DOHH2 (cell line): ENCODE data around the gene SLC39A9.

Experiments used
- H3F3A ChIP-seq: fragments of 200-600 bp; sonication (generic), shearing (Covaris generic); 2 replicates; pipeline ENCODE4 v1.6.0; 2016; ENCODE audit warnings: antibody characterized with exemption, mild to moderate bottlenecking; ENCODE audit not compliant: control insufficient read depth, insufficient read depth
- H3K27ac ChIP-seq: fragments of 200-600 bp; sonication (generic); 2 replicates; pipeline ENCODE4 v1.5.1; 2014; ENCODE audit warnings: low read depth, mild to moderate bottlenecking, low read length, moderate library complexity
- H3K27me3 ChIP-seq: fragments of 200-600 bp; sonication (generic); 2 replicates; pipeline ENCODE4 v1.6.1; 2014; ENCODE audit warnings: mild to moderate bottlenecking, low read length, mixed read lengths; ENCODE audit not compliant: control insufficient read depth
- H3K36me3 ChIP-seq: fragments of 200-600 bp; sonication (generic); 2 replicates; pipeline ENCODE4 v1.6.1; 2014; ENCODE audit warnings: mild to moderate bottlenecking, low read length, moderate library complexity, mixed read lengths; ENCODE audit not compliant: control insufficient read depth
- H3K4me1 ChIP-seq: fragments of 200-600 bp; sonication (generic); 2 replicates; pipeline ENCODE4 v1.6.1; 2014; ENCODE audit warnings: mild to moderate bottlenecking, low read length, mixed read lengths; ENCODE audit not compliant: control insufficient read depth
- H3K4me2 ChIP-seq: fragments of 200-600 bp; sonication (generic); 2 replicates; pipeline ENCODE4 v1.6.0; 2014; ENCODE audit warnings: mild to moderate bottlenecking, low read length, moderate library complexity
- H3K4me3 ChIP-seq: fragments of 200-600 bp; sonication (generic); 2 replicates; pipeline ENCODE4 v1.5.1; 2014; ENCODE audit warnings: mild to moderate bottlenecking, low read length, mixed read lengths
- H3K79me2 ChIP-seq: fragments of 200-600 bp; sonication (generic); 2 replicates; pipeline ENCODE4 v1.6.1; 2014; ENCODE audit warnings: mild to moderate bottlenecking, low read length, mixed read lengths; ENCODE audit not compliant: control insufficient read depth
- H3K9me2 ChIP-seq: fragments of 200-600 bp; sonication (generic); replicated peaks from 2 replicates; pipeline ENCODE4 v1.6.1; 2014; ENCODE audit warnings: mild to moderate bottlenecking, low read length, mixed read lengths; ENCODE audit not compliant: control insufficient read depth
- H3K9me3 ChIP-seq: fragments of 200-600 bp; sonication (generic); 2 replicates; pipeline ENCODE4 v1.6.1; 2014; ENCODE audit warnings: antibody characterized with exemption, low read length, mixed read lengths; ENCODE audit not compliant: control insufficient read depth, insufficient read depth
- H4K20me1 ChIP-seq: fragments of 200-600 bp; sonication (generic); 2 replicates; pipeline ENCODE4 v1.6.0; 2014; ENCODE audit warnings: low read depth, mild to moderate bottlenecking, antibody characterized with exemption, low read length, moderate library complexity; ENCODE audit not compliant: control insufficient read depth, insufficient read depth
- CTCF ChIP-seq: fragments of 200-600 bp; sonication (generic); IDR thresholded peaks from one replicate; pipeline ENCODE4 v1.5.1; 2014; ENCODE audit warnings: antibody characterized with exemption, mild to moderate bottlenecking, low read depth, low read length; ENCODE audit not compliant: poor library complexity, severe bottlenecking
- EZH2phosphoT487 ChIP-seq: fragments of 200-600 bp; sonication (generic); IDR thresholded peaks from 2 replicates; pipeline ENCODE4 v1.6.1; 2017; ENCODE audit warnings: borderline replicate concordance, mild to moderate bottlenecking, antibody characterized with exemption, low read length, moderate library complexity, mixed read lengths

The SLC39A9 gene

GRCh38 chr14:69424149-69424923 is 25.8 kb downstream of the SLC39A9 start:
- Histone ChIP-seq H3K79me2 (peaks cover 34% of the 10 kb centered on the region), H3K4me3 (no peak overlapping the region), H3K9me2 (no peaks in the 10 kb centered on the region), H3K4me1 (no peaks in the 10 kb centered on the region), H3K36me3 (peaks cover 36% of the 10 kb centered on the region), H3K27ac (no peak overlapping the region), H3K27me3 (no peaks in the 10 kb centered on the region), H4K20me1 (no peaks in the 10 kb centered on the region), H3K4me2 (no peak overlapping the region), H3K9me3 (no peaks in the 10 kb centered on the region), H3F3A (no peaks in the 10 kb centered on the region)
- TF ChIP-seq EZH2phosphoT487 (no peak), CTCF (no peak)

- TF ChIP-seq EZH2phosphoT487, result no peak
- no peak for TF ChIP-seq CTCF
- no peaks in the 10 kb centered on the region for H3K9me3 ChIP-seq
- H3F3A ChIP-seq, result no peaks in the 10 kb centered on the region
- peaks cover 16% of the 10 kb centered on the region for H3K79me2 ChIP-seq
- no peak overlapping the region for H3K4me2 ChIP-seq
- no peaks in the 10 kb centered on the region for H3K27me3 ChIP-seq
- H3K4me3 ChIP-seq, result no peak overlapping the region
- H3K36me3 ChIP-seq, result peaks cover 36% of the 10 kb centered on the region
- no peaks in the 10 kb centered on the region for H3K4me1 ChIP-seq
- no peaks in the 10 kb centered on the region for H3K9me2 ChIP-seq
- no peaks in the 10 kb centered on the region for H4K20me1 ChIP-seq
- H3K27ac ChIP-seq, result no peak overlapping the region
Observed at GRCh38 chr14:69427596-69427995, 29.1 kb downstream of the SLC39A9 start.

- no peaks in the 10 kb centered on the region for H3K27me3 ChIP-seq
- H3K9me3 ChIP-seq, result no peaks in the 10 kb centered on the region
- TF ChIP-seq CTCF (no peak), EZH2phosphoT487 (no peak)
- H3K4me1 ChIP-seq, result no peaks in the 10 kb centered on the region
- no peak overlapping the region for H3K27ac ChIP-seq
- peaks cover 16% of the 10 kb centered on the region for H3K79me2 ChIP-seq
- H3K4me2 ChIP-seq, result no peak overlapping the region
- H4K20me1 ChIP-seq, result no peaks in the 10 kb centered on the region
- peaks cover 36% of the 10 kb centered on the region for H3K36me3 ChIP-seq
- H3K4me3 ChIP-seq, result no peak overlapping the region
- H3F3A ChIP-seq, result no peaks in the 10 kb centered on the region
- H3K9me2 ChIP-seq, result no peaks in the 10 kb centered on the region
Observed at GRCh38 chr14:69428289-69428998, 30.0 kb downstream of the SLC39A9 start.
